Globus pallidus (tissue), 1 donor: ENCODE data around the gene LRCH1.

Source experiments
- DNase-seq: peaks from one replicate; pipeline ENCODE4 v3.0.0-alpha.2; 2015; ENCODE audit warnings: low spot score

LRCH1 gene

DNA sequence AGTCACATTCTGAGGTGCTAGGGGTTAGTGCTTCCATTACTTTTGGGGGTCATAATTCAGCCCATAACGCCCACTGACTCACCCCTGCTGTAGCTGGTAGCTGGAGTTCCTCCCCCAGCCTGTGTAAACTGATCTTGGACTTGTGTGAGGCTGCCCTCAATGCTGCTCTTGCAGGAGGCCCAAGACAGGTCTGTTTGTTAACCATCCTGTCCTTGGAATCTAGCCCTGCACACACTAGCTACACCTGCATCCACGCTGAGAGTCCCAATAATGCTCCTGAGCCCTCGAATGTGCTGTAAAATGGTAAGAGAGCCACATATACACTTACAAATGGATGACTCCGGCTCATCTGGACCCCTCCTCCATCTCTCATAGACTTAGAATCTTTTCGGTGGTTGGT lies 9.6 kb downstream of the LRCH1 start:
- DNase-seq, result no peak

DNA sequence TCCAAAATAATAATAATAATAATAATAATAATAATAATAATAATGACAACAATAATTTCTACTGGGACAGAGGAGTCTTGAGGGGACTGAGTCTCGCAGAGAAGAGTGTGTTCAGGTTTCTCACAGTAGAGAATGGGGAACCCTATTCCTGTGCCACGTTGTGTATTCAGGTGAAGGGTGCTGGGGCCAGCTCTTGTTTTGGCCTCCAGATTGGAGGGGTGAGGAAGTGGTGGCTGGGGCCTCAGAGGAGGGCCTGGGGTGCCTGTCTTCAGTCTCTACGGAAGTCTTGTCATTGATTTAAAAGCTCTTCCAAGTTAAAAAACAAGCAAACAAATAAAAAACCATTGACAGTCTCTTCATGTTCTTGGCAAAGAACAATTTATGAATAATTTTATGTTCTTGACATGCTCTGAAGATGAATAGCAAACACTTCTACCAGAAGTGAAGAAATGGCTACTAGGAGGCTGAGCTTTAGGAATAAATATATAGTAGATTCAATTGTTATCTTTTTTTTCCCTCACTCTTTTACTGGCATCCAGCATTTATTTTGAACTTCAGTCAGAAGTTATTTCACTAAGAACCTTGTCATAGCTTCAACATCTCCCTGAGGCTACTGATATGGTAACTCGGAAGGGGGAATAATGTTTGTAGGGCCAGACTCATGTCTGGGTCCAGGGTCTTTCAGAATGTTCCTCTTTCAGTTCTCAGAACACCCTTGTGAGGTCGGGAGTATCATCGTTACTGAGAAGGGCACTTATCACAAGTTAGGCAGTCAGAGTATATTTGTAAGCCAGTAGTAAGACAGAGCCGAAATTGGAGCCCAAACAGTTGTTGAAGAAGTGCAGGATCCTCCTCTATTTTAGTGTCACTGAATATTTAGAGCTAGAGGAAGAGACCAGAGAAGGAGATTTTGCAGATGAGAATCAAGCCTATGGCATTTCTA lies 13.1 kb downstream of the LRCH1 start:
- DNase-seq, result peak; percentile 39

DNA sequence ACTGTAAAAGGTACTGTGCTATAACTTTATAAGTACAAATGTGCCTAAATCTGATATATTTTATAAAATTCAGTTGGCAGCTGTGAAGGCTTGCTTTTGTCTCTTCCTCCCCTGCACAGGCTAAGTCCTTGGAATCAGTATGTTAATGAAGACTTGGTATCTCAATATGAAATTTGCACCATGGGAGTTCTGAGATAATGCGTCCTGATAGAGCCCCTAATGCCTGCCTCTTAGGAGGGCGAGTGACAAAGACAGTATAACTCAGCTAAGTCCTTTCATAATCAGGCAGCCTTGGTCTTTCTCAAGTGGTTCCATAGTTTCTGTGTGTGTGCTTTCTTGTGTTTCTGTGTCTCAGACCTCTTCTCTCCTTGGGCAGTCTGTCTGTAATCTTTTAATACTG lies 14.7 kb downstream of the LRCH1 start:
- DNase-seq, result no peak

DNA sequence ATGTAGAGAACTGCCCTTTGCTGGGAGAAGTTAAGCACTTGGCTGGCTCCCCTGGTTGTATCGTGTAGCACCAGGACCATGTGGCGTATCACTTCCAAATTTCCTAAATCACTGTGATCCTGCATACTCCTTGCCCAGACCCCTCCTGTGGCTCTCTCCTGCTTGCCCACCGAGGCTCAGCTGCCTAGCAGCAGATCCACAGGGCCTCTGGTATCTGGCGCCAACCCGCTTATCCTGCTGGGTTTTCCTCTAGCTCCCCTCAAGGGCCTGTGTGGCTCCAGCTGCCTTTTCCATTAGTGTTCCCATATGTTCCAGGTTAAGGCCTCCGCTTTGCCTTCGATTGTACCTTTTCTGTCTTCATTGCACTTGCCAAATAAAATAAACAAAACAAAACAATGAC lies 16.5 kb downstream of the LRCH1 start:
- no peak for DNase-seq

DNA sequence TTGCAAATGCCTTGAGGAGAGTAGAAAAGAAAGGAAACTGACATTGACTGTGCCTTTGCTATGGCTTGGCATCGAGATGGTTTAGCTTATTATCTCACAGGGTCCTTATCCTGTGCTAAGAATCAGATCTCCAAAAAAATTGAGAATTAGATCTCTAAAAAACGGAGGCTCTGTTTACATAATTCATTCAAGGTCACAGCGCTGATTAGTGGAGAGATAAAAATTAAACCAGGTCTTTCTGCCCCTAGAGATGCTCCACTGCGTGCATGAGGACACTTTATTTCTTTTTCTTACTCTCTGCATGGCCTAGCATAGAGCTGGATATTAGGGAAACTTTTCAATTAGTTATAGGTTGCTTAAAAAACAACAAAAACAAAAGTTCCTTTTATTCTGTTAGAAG lies 17.3 kb downstream of the LRCH1 start:
- no peak for DNase-seq

DNA sequence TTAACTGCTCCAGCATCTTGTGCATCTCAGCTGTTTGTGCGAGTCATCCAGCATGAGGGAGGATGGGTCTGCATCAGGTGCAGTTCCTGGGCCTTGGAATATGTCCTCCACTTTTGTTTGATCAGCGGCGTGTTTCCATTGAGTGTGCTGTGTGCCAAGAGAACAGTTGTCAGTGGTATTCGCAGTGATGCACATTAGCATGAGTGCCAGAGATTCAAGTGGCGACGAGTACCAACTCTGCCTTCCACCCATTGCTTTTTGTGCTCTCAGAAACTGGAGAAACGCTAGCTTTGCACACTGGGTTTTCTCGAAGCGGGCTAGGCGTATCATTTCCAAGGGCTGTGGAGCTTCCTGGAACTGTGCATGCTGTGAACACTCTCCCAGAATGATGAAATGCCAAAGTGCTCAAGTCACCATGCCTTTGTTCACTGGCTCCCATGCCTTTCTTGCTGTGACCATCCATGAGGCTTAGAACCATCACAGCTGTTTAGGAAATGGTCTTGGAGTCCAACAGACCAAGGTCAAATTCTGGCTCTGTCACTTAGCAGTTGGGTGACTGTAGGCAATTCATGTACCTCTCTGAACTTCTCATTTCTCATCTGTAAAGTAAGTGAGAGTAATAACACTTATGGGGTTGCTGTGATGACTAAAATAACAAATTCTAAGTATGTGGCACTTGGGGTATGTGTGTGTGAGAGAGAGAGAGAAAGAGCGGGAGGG lies 18.4 kb downstream of the LRCH1 start:
- no peak for DNase-seq

DNA sequence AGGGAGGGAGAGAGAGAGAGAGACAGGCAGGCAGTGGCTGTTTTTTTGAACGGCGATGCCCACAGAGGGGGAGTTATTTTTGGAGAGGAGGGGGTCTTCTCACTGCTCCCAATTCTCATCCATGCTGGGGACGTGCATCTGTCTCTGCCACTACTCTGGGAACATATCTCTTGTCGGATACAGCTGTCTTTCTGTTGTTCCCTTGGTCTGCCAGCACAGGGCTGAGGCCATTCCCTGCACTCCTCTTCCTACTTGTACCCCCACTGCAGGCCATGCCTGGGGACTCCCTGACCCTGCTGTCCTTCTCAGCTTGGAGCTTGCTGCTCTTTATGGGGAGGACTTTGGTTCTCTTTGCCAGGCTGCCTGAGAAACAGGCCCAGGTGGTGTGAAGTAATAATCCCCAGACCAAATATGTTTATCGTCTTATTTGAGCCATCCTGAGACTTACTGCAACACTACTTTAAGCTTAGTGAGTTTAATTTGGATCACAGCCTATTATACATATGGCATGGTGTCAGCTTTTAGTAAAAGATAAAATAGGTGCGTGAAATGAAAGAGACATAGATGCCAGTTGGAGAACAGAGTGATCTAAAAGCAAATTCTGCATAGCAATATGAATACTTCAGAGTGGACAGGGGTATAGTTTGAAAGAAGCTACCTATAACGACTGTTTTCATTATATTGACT lies 19.1 kb downstream of the LRCH1 start:
- no peak for DNase-seq

DNA sequence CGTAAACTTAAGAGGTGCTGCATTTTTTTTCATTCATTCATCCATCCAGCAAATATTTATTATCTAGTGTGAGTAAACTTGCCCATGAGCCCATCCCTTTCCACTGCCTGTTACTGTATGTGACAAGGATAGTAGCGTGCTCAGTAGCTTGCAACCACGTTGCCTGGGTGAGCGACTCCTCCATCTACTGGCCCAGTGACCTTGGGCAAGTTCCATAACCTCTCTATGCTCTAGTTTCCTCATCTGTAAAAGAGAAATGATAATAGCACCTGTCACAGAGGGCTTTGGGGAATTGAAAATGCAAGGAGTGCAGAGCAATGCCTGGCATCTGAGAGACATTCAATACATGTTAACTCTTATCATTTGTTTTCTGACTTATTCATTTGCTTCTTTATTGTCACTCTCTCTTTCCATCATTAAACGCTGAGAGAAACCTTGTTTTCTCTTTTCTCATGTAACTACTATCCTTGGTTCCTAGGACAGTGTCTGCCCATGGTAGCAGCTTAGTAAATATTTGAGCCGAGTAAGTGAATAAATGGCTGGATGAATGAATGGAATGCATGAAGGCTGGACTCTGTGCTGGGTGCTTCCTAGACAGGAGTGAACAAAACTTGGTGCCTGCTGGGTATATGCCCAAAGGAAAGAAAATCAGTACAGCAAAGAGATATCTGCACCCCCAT lies 19.9 kb downstream of the LRCH1 start:
- DNase-seq, result no peak

DNA sequence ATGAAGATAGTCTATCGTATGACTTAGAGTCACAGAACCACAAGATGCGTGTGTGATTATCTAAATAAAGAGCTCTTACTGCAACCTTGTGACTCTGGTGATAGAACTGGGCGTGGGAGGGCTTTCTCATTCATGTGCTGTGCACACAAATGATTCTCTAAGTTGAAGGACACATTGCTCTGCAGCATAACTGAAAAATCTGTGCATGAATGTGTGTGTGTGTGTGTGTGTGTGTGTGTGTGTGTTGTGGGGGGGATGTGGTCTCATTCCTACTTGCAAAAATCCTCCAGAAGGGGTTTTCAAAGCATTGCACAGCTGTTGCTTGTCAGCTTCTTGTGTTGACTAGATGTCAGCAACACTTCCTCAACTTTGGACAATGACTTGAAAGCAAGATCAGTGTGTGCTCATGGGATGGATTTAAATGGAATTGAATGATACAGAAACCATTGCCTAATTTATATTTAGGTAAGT lies 22.4 kb downstream of the LRCH1 start:
- DNase-seq, result no peak

DNA sequence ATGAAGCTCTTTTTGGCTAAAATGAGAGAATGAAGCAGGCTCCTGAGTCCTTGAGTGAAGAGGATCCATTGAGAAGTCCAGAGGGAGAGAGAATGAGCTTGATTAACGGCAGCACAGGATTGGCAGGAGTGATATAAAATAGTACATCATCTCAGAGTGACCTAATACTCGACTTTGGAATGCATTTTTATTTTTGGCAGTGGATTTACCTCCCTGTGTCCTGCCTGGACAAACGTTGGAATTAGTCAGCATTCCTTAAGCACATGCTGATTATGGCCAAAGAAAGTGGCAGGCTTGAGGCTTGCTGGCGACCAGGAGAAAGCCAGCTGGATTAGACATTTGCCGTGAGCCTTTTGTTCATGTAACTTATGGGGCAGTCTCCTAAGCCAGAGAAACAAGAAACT lies 22.9 kb downstream of the LRCH1 start:
- no peak for DNase-seq

DNA sequence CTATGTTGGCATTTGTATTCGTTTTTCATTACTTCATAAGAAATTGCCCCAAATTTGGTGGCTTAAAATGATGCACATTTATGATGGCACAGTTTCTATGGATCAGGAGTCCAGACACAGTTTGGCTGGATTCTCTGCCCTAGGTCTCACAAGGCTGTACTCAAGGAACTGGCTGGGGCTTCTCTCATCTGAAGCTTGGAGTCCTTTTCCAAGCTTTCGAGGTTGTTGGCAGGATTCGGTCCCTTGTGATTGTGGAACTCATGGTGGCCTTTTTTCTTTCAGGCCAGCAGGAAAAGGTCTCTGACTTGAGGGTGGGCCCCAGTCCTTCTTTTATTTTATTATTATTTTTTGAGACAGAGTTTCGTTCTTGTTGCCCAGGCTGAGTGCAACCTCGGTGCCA lies 23.8 kb downstream of the LRCH1 start:
- no peak for DNase-seq

DNA sequence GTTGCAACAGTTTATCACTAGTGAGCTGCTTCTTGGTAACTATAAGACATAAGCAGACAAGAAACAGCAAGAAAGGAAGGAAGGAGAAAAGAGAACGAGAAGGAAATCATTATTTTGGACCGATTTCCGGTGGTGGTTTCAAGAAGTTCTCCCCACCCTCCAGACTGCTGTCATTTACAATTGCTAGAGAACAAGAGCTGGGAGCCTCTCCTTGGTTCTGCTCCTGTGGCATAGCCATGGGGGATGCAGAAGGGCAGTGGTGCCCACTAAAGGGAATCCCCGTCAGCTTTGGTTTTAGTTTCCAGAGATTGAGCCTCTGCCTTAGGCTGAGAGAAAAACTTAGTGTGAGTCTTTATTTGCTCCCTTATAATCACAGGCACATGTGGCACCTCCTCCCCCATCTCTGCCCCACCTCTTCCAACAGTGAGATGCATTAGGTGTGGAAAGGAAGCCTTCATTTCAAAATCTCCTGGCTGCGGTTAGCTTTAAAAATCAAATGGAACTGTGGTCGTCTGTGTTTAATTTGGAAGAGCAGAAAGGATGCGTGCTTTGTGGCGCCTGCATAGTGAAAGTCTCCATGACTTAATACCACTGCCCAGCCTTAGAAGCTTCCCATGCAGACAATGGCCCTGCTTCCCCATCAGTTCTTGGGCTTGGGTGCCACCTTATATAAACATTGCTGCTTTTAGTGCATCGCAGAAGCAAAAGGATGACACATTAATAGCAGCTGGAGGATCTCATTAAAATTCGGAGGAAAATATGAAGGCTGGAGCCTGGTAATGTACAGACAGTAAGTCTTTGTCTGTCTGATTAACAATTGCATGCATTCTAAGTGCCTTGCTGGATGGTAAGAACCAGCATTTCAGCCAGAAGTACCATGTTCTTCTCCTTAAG lies 25.0 kb downstream of the LRCH1 start:
- DNase-seq, result peak; percentile 61

DNA sequence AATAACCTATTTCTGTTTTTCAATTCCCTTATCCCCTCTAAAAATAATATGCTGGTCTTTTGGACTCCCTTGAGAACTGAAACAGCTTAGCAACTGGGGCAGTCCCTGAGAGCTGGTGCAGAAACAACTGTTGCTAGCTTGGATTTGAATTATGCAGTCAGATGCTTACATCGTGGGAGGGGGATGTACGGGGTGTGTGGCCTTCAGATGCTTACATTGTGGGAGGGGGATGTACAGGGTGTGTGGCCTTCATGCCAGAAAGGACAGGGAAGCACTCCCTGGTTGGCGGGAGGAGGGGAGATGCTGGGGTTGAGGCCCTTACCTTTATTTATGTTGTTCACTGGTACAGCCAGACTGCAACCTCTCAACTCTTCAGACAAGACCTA lies 25.6 kb downstream of the LRCH1 start:
- no peak for DNase-seq

DNA sequence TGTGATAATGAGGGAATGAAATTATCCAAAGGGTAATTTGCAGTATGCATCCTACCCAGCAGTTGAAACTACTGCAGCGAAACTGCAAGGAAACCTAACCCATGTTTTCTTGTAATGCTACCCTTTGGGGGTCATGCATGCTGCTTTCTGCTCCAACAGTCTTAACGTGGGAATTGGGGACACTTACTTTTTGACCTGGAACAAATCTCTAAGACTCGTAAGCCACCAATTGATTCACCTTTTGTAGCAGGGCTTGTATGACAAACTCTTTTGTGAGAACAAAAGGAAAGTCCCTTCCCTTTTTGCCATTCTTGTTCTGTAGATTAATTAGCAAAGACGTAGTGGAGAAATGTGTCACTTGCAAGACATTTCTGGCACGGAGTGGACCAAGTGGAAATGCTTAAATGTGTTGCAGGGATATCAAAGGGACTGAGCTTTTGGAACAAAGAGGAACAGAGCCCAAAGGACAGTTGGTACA lies 27.4 kb downstream of the LRCH1 start:
- DNase-seq, result no peak

DNA sequence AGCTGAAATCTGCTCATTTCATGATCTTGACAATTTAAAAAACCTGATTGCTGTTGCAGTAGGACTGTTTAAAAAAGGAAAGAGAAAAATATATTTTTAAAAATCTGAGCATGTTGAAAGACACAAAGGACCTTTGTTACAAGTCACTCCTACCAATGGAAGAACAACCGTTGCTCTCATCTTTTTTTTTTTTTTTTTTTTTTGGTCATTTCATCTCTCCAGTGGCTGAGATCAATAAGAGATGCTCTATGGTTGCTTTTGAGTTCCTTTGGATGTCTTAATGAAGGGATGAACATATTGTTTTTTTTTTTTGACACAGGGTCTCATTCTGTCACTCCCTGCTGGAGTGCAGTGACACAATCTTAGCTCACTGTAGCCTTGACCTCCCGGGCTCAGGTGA lies 29.2 kb downstream of the LRCH1 start:
- no peak for DNase-seq

DNA sequence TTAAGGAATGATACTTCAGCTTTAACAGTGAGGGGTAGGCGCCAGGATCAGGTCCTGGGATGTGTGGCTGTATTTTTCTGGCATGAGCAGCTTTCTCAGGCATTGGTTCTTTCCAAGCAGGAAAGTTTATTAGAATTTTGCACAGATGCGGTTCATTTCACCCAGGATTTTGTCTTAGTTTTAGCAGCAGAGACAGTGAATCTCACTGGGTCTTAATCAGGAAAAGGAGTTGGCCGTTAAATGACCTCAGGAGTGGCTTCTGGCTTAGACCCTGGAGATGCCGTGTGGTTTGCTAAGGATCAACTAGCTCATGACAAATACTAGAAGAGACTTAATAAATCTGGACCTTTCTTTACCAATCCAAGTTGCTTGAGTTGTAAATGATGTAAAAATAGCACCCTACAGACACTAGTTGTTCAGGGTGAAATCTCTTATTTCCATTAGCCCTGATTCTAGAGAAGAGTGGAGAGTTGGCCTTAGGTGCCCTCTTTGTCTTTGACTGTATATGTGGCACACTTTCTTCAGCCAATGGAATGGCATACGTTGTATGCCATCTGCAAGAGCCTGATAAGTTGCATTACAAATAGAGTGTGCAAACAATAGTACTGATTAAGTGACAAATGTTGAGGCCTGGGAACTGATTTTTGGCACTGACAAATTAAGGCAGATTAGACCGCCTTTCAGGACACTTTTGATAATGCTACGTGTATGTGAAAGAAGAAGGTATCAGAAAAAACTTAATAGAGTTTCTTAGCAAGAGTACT lies 34.0 kb downstream of the LRCH1 start:
- DNase-seq, result no peak

DNA sequence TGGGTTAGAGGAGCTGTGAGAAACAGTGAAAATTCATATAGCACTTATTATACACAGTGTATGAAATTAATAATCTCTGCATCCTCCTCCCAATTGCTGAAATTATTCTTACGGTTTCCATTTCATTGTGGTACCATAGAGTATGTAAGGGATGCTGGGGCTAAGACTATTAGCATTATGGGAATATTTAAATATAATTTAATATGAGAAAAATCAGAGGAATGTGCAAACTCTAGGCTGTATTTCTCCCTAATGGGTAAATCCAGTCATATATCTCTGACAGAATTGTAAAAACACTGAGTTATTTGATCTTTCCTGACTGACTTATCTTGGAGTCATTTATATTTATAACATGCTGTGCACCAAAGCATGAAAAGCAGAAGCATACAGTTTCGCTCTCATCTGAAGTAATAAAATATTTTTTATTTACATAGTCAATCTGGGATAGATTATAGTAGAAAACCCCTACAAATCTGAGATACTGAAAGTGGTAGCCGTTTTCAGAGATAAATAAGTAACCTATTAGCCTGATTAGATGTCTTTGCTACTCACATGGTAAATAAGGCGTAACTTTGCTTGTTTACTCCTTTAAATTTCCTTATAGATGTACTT lies 34.9 kb downstream of the LRCH1 start:
- DNase-seq, result no peak

DNA sequence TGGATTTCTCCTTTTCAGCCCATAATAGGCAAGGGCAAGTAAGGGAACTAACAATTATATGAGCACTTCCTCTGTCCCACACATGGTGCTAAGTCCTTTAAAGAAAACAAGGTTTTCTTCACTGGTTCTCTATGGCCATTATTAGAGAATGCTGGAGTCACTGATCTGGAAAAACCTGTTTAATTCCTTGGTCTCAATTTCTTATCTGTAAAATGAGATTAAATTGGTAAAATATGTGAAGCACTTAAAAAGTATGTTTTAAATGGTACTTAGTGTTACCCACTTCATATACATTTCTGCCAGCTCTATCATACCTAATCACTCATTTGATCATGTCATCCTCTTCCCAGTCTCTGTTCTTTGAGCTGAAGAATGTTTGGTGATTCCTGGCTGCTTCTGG lies 39.4 kb downstream of the LRCH1 start:
- no peak for DNase-seq

DNA sequence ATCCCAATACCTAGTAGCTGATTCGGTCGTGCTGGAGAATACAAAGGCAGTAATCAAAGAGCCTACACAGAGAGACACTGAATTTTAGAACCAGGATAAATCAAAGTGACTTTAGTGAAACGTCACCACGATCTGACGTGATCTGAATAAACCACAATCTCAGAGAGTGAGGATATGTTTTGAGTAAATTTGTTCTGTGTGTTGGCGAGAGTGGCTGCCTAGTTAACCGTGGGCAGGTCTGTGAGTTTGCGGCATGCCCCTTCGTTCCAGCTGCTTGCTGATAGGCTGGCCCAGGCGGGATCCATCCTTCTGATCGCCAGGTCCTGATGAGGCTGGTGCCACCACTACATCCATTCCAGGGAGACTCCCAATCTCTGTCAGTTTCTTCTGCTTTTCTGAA lies 40.4 kb downstream of the LRCH1 start:
- no peak for DNase-seq
